HepG2 (cell line): ENCODE measurements around the gene TYW1B. TPM values are rescaled to one million over a fixed set of nuclear protein-coding genes. Genes with fewer than 3 reads are reported as not detected.
"Not testable (repeated sequence)": the region's sequence is repeated elsewhere in the genome, so short reads cannot be mapped to it uniquely, and the experiment has no call there.

Experiments used
- ATAC-seq: fragments of 200-7000 bp; cut with Tn5 transposase; 3 replicates; pipeline ENCODE4 v1.9.1; 2020; ENCODE audit warnings: mild to moderate bottlenecking, moderate library complexity
- Bru-seq: library from RNA; stranded (reverse); fragments of 400-500 nt; gene quantifications from one replicate; lab custom pipeline; 2021; lab: Mats Ljungman, UMichigan
- BruChase-seq, 2 experiments: library from RNA; stranded (reverse); fragments of 400-500 nt; gene quantifications; one replicate each; lab custom pipeline; 2021; lab: Mats Ljungman, UMichigan
- BruUV-seq: library from RNA; stranded (reverse); fragments of 400-500 nt; replicated peaks from 2 replicates; lab custom pipeline; 2021; lab: Mats Ljungman, UMichigan
- CTCF ChIA-PET: fragments of 300-600 bp; formaldehyde crosslinking; extraction: SDS; loops from one replicate; lab custom pipeline; 2021; ENCODE audit warnings: low total read pairs, inconsistent platforms, low intra/inter-chr PET ratio; lab: Yijun Ruan, JAX
- POLR2A ChIA-PET: fragments of 350-600 bp; sonication (Branson Sonifier 250); formaldehyde crosslinking; loops from one replicate; lab custom pipeline; 2020; ENCODE audit warnings: antibody characterized with exemption, inconsistent platforms; lab: Yijun Ruan, JAX
- DNase-seq: peaks from one replicate; pipeline ENCODE4 v3.0.0-alpha.2; 2015; ENCODE audit warnings: low spot score
- FAIRE-seq: peaks from 3 replicates; lab custom pipeline; 2011; peaks lifted over from hg19 to GRCh38; lab: Jason Lieb, UNC
- H2AFZ ChIP-seq: one replicate; pipeline ENCODE4 v1.6.1; 2011; ENCODE audit warnings: low read length, inconsistent platforms
- H3K27ac ChIP-seq: fragments of 300-600 bp; 3 replicates; pipeline ENCODE4 v1.8.0; 2011; ENCODE audit warnings: mixed run types, mild to moderate bottlenecking, mixed read lengths, low read length, inconsistent platforms; ENCODE audit not compliant: insufficient read depth; ENCODE audit errors: extremely low read length
- H3K27me3 ChIP-seq, 2 experiments: fragments of 200-600 bp in 1 of 2; 2 replicates in 1 of 2; 3 replicates in 1 of 2; pipeline versions ENCODE4 v1.6.0 to v1.8.0; 2011; ENCODE audit warnings: low read length in 2 of 2, mild to moderate bottlenecking in 2 of 2, moderate library complexity in 2 of 2, inconsistent platforms in 1 of 2; ENCODE audit not compliant: insufficient read depth in 2 of 2, control insufficient read depth in 1 of 2
- H3K36me3 ChIP-seq, 2 experiments: fragments of 200-600 bp in 1 of 2; replicated peaks in 1 of 2; 2 replicates in 1 of 2; 3 replicates in 1 of 2; pipeline versions ENCODE4 v1.5.1 to v1.8.0; 2011; ENCODE audit warnings: low read length in 2 of 2, inconsistent platforms in 1 of 2; ENCODE audit not compliant: insufficient read depth in 2 of 2, control insufficient read depth in 1 of 2
- H3K4me1 ChIP-seq: 2 replicates; pipeline ENCODE4 v1.5.1; 2012; ENCODE audit warnings: low read length, inconsistent platforms; ENCODE audit not compliant: insufficient read depth
- H3K4me2 ChIP-seq: 2 replicates; pipeline ENCODE4 v1.6.0; 2011; ENCODE audit warnings: low read depth, low read length, inconsistent platforms
- H3K4me3 ChIP-seq, 3 experiments: fragments of 200-600 bp in 1 of 3; sonication (generic), shearing (Covaris generic) in 1 of 3; replicated peaks in 1 of 3; 2 replicates each; pipeline ENCODE4 v1.5.1; 2011 to 2016; ENCODE audit warnings: low read length in 3 of 3, inconsistent platforms in 2 of 3, low read depth in 2 of 3, mild to moderate bottlenecking in 2 of 3, control low read depth in 1 of 3, mixed read lengths in 1 of 3; ENCODE audit not compliant: insufficient read depth in 1 of 3
- H3K79me2 ChIP-seq: one replicate; pipeline ENCODE4 v1.6.1; 2011; ENCODE audit warnings: low read length, inconsistent platforms; ENCODE audit not compliant: insufficient read depth
- H3K9ac ChIP-seq: 2 replicates; pipeline ENCODE4 v1.6.0; 2011; ENCODE audit warnings: mild to moderate bottlenecking, low read depth, low read length, inconsistent platforms; ENCODE audit not compliant: insufficient read depth
- H3K9me3 ChIP-seq: 2 replicates; pipeline ENCODE4 v1.5.1; 2012; ENCODE audit warnings: mild to moderate bottlenecking, low read length
- H4K20me1 ChIP-seq: 2 replicates; pipeline ENCODE4 v1.6.0; 2011; ENCODE audit warnings: inconsistent platforms, mild to moderate bottlenecking, low read length, moderate library complexity; ENCODE audit not compliant: insufficient read depth
- GABPB1 ChIP-seq: IDR thresholded peaks from 2 replicates; pipeline ENCODE4 v1.6.1; 2016; ENCODE audit warnings: mild to moderate bottlenecking, missing genetic modification reagents, moderate library complexity, missing compliant biosample characterization
- MXD4 ChIP-seq: IDR thresholded peaks from 2 replicates; pipeline ENCODE4 v1.6.1; 2016; ENCODE audit warnings: mild to moderate bottlenecking, missing biosample characterization, missing genetic modification reagents
- PHF20 ChIP-seq: sonication (generic); formaldehyde crosslinking; IDR thresholded peaks from 2 replicates; pipeline ENCODE4 v1.5.0; 2020; ENCODE audit warnings: mild to moderate bottlenecking, missing genetic modification reagents
- POLR2A ChIP-seq, 2 experiments: IDR thresholded peaks; 2 replicates each; pipeline ENCODE4 v1.6.1; 2011; ENCODE audit warnings: low read depth in 2 of 2, low read length in 2 of 2, mild to moderate bottlenecking in 1 of 2, moderate library complexity in 1 of 2; ENCODE audit not compliant: insufficient read depth in 1 of 2
- RFXAP ChIP-seq: sonication (generic); formaldehyde crosslinking; IDR thresholded peaks from 2 replicates; pipeline ENCODE4 v1.4.0; 2020; ENCODE audit warnings: missing genetic modification reagents, borderline replicate concordance
- WGBS: methylation state at CpG from one replicate; pipeline ENCODE4 v1.1.6; 2017; ENCODE audit warnings: low lambda C conversion rate; 5-methylcytosine and 5-hydroxymethylcytosine counted together
- in situ Hi-C: cut with HindIII; loops from 2 replicates; pipeline ENCODE4 v1.10.0; 2017; ENCODE audit warnings: low pct_unique_long_range_greater_than_20kb; ENCODE audit not compliant: extremely low pct_ligation_motif_present
- intact Hi-C: fragments of 100-400 bp; cut with micrococcal nuclease; formaldehyde crosslinking; loops from one replicate; pipeline ENCODE4 v1.10.0; 2022; ENCODE audit not compliant: unreplicated experiment
- long read RNA-seq, 2 experiments: library from RNA in 1 of 2; library from polyadenylated mRNA in 1 of 2; stranded (forward) in 1 of 2; unstranded in 1 of 2; transcript quantifications; one replicate each; pipeline ENCODE4 v2.0.0, GENCODE V29; 2019 to 2022
- polyA minus RNA-seq, 3 experiments: library from RNA; depleted of rRNA, polyadenylated mRNA; stranded (reverse); fragments of >200 nt; gene quantifications; 2 replicates each; pipeline ENCODE4 v1.2.3, GENCODE V29; 2011; ENCODE audit warnings: low replicate concordance in 1 of 3
- polyA plus RNA-seq, 8 experiments: library from polyadenylated mRNA; depleted of rRNA in 3 of 8; stranded (reverse) in 7 of 8; unstranded in 1 of 8; fragments of >200 nt; fragmentation: Illumina TruSeq in 4 of 8; extraction: Trizol in 4 of 8; gene quantifications; 2 replicates each; pipeline versions ENCODE4 v1.2.1 to v1.2.3, GENCODE V29; 2011 to 2016; ENCODE audit warnings: low read depth in 4 of 8, missing spikeins in 1 of 8, mixed read lengths in 1 of 8; ENCODE audit not compliant: insufficient read depth in 1 of 8
- total RNA-seq, 5 experiments: library from RNA; depleted of rRNA; stranded (reverse); fragments of >200 nt; fragmentation: Illumina TruSeq; extraction: Trizol; gene quantifications; 2 replicates each; pipeline ENCODE4 v1.2.3, GENCODE V29; 2016; ENCODE audit warnings: low read depth in 1 of 5
- TF ChIP-seq, protein P1 (sequence below): sonication (generic); formaldehyde crosslinking; IDR thresholded peaks from 2 replicates; pipeline ENCODE4 v1.5.0; 2020; ENCODE audit warnings: mild to moderate bottlenecking, missing genetic modification reagents, borderline replicate concordance

Gene TYW1B, protein sequence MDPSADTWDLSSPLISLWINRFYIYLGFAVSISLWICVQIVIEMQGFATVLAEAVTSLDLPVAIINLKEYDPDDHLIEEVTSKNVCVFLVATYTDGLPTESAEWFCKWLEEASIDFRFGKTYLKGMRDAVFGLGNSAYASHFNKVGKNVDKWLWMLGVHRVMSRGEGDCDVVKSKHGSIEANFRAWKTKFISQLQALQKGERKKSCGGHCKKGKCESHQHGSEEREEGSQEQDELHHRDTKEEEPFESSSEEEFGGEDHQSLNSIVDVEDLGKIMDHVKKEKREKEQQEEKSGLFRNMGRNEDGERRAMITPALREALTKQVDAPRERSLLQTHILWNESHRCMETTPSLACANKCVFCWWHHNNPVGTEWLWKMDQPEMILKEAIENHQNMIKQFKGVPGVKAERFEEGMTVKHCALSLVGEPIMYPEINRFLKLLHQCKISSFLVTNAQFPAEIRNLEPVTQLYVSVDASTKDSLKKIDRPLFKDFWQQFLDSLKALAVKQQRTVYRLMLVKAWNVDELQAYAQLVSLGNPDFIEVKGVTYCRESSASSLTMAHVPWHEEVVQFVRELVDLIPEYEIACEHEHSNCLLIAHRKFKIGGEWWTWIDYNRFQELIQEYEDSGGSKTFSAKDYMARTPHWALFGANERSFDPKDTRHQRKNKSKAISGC
- total RNA-seq (2016; rRNA removed; fragmentation: Illumina TruSeq; extraction: Trizol): 3.3 and 5.5 TPM in 2 replicates
- total RNA-seq (2016; cell fraction: cytosol; rRNA removed; fragmentation: Illumina TruSeq; extraction: Trizol; ENCODE audit: low read depth): 1.5 and 1.6 TPM in 2 replicates
- total RNA-seq (2016; cell fraction: insoluble cytoplasmic fraction; rRNA removed; fragmentation: Illumina TruSeq; extraction: Trizol): 2.8 and 5.6 TPM in 2 replicates
- 1.2 and 1.3 TPM in 2 replicates for total RNA-seq (2016; cell fraction: membrane; rRNA removed; fragmentation: Illumina TruSeq; extraction: Trizol)
- 9.3 and 10.6 TPM in 2 replicates for total RNA-seq (2016; cell fraction: nucleus; rRNA removed; fragmentation: Illumina TruSeq; extraction: Trizol)
- 1.8 and 2.0 TPM in 2 replicates for polyA plus RNA-seq (2011; rRNA removed)
- polyA plus RNA-seq (2011; cell fraction: cytosol; rRNA removed): 1.1 and 1.4 TPM in 2 replicates
- 1.1 and 1.4 TPM in 2 replicates for polyA plus RNA-seq (2011; cell fraction: nucleus; rRNA removed)
- polyA plus RNA-seq (2012): 1.9 TPM in 2 replicates
- 0.45 and 0.68 TPM in 2 replicates for polyA plus RNA-seq (2016; cell fraction: cytosol; fragmentation: Illumina TruSeq; extraction: Trizol; ENCODE audit: low read depth)
- 1.6 and 1.9 TPM in 2 replicates for polyA plus RNA-seq (2016; cell fraction: insoluble cytoplasmic fraction; fragmentation: Illumina TruSeq; extraction: Trizol; ENCODE audit: low read depth)
- 0.79 and 1.1 TPM in 2 replicates for polyA plus RNA-seq (2016; cell fraction: membrane; fragmentation: Illumina TruSeq; extraction: Trizol; ENCODE audit: low read depth)
- polyA plus RNA-seq (2016; cell fraction: nucleus; fragmentation: Illumina TruSeq; extraction: Trizol; ENCODE audit: insufficient read depth, low read depth): 4.3 and 4.4 TPM in 2 replicates
- 2.6 and 4.8 TPM in 2 replicates for polyA minus RNA-seq (2011; rRNA and poly(A)+ RNA removed; ENCODE audit: low replicate concordance)
- 1.6 and 2.0 TPM in 2 replicates for polyA minus RNA-seq (2011; cell fraction: cytosol; rRNA and poly(A)+ RNA removed)
- 8.5 and 9.2 TPM in 2 replicates for polyA minus RNA-seq (2011; cell fraction: nucleus; rRNA and poly(A)+ RNA removed)
- Bru-seq, nascent RNA: percentile 47 among the genes with signal in this experiment
- BruChase-seq, experiment 1, labeled RNA remaining after a 6-hour chase: percentile 48 among the genes with signal in this experiment
- BruChase-seq, experiment 2, labeled RNA remaining after a 2-hour chase: percentile 45 among the genes with signal in this experiment
- long read RNA-seq, experiment 1, partial matches to known transcripts: 1 of 1 reads
- long read RNA-seq, experiment 1, other reads (novel, unspliced or antisense): 0 of 1 reads
- long read RNA-seq, experiment 2, partial matches to known transcripts: 0 of 2 reads
- long read RNA-seq, experiment 2, other reads (novel, unspliced or antisense): 1 of 2 reads

DNA sequence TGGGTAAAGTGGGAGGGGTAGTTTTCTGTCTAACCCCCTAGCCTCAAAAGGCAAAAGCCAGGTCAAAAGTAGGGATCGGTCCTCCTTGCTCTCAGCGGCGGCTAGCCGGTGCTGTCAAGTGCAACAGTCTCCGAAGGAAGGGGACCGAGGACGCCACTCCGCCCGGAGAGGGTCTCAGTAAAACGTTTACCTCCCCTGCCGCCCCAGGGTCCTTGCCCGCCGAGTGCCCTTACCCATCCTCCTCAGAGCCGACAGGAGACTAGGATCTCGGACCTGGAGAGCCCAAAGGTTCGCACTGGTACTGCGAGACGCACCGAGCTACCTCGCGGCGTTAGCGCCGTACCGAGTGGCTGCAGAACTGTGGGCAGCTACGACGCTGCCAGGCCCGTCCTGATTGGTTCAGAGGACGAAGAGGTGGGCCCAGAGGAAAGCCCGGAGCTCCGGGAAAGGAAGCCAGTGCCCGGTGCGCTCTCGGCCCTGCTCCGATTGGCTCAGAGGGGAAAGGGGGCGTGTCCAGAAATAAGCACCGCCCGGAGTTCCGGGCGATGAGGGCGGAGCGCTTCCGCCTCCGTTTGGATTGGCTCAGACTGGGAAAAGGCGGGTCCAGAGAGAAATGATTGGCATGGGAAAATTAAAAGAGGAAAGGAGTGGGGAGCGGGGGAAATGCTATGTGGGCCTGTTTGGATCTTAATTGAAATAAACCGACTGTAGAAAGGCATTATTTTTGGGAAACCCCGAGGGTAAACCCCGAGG lies at the start of gene TYW1B:
TYW1B (minus strand) TSS at position 362 of the 753 bp plus-strand sequence; CDS start at position 237, 125 bp downstream.
- CTCF ChIA-PET, in situ Hi-C loops, BruUV-seq, H3K9me3 ChIP-seq, H3K27me3 ChIP-seq, H4K20me1 ChIP-seq: not testable (repeated sequence)
- Histone ChIP-seq H3K4me2 (peak within 1 kb of the TSS; percentile 79), H3K4me1 (peaks cover 12% of the 10 kb centered on the region), H3K9ac (peak within 1 kb of the TSS; percentile 72), H3K36me3 (peaks cover 1 to 13% of the 10 kb centered on the region in 2 experiments; a peak in 3 of 5 replicates), H2AFZ (peak within 1 kb of the TSS; percentile 90), H3K79me2 (peaks cover 17% of the 10 kb centered on the region), H3K4me3 (peak within 1 kb of the TSS; percentile 67 to 77 (median 75)), H3K27ac (peak within 1 kb of the TSS; percentile 62)
- DNase-seq (peak; percentile 96), FAIRE-seq (peak; percentile 74), ATAC-seq (peak; percentile 97)
- POLR2A ChIA-PET: interaction anchor here (0.7 to 1.8 kb wide), 4 partner anchors 15 to 90 kb away, joined by 3 to 8 read pairs (median 3); no protein-coding TSS in a partner anchor
- under 1% methylated on average over 18 of the region's 49 CpGs for WGBS
- intact Hi-C loops: loop anchor here (2.0 kb wide), 1 partner anchor 87 kb away; no protein-coding TSS in a partner anchor
- TF ChIP-seq PHF20 (CRISPR knock-in tag): peak; percentile 38; the same call in 1 of the 2 replicates
- peak; percentile 90 for TF ChIP-seq POLR2A (IDR thresholded peaks at IDR 0.05; ENCODE audit: insufficient read depth in 1 of 2, low read depth in 2 of 2, low read length in 2 of 2)
- TF ChIP-seq MXD4 (CRISPR knock-in tag): peak; percentile 79
- TF ChIP-seq, protein P1, sequence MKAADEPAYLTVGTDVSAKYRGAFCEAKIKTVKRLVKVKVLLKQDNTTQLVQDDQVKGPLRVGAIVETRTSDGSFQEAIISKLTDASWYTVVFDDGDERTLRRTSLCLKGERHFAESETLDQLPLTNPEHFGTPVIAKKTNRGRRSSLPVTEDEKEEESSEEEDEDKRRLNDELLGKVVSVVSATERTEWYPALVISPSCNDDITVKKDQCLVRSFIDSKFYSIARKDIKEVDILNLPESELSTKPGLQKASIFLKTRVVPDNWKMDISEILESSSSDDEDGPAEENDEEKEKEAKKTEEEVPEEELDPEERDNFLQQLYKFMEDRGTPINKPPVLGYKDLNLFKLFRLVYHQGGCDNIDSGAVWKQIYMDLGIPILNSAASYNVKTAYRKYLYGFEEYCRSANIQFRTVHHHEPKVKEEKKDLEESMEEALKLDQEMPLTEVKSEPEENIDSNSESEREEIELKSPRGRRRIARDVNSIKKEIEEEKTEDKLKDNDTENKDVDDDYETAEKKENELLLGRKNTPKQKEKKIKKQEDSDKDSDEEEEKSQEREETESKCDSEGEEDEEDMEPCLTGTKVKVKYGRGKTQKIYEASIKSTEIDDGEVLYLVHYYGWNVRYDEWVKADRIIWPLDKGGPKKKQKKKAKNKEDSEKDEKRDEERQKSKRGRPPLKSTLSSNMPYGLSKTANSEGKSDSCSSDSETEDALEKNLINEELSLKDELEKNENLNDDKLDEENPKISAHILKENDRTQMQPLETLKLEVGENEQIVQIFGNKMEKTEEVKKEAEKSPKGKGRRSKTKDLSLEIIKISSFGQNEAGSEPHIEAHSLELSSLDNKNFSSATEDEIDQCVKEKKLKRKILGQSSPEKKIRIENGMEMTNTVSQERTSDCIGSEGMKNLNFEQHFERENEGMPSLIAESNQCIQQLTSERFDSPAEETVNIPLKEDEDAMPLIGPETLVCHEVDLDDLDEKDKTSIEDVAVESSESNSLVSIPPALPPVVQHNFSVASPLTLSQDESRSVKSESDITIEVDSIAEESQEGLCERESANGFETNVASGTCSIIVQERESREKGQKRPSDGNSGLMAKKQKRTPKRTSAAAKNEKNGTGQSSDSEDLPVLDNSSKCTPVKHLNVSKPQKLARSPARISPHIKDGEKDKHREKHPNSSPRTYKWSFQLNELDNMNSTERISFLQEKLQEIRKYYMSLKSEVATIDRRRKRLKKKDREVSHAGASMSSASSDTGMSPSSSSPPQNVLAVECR: peak; percentile 85; the same call in 1 of the 2 replicates
- peak; percentile 90 for TF ChIP-seq GABPB1 (CRISPR knock-in tag)
- 0 out of 2 replicates have a peak, but pooled peaks have one; percentile 46 for TF ChIP-seq RFXAP (CRISPR knock-in tag)
